ENCODE measurements around the gene EFNB1. TPM values are rescaled to one million over a fixed set of nuclear protein-coding genes. Genes with fewer than 3 reads are reported as not detected.

EFNB1 gene
- total and polyA plus RNA-seq, 4 donors: 30.4 to 58.7 (median 40.4) TPM

- Histone ChIP-seq H3K4me1 (ENCODE audit: control insufficient read depth in 5 of 5, insufficient read depth in 5 of 5, low read length in 5 of 5) (no peaks in the 10 kb centered on the region), H3K36me3 (ENCODE audit: control insufficient read depth in 4 of 4, insufficient read depth in 4 of 4, low read length in 4 of 4) (no peaks in the 10 kb centered on the region), H3K9me3 (ENCODE audit: control insufficient read depth in 4 of 4, insufficient read depth in 3 of 4, low read length in 3 of 4) (peaks cover 0 to 11% (median 2%) of the 10 kb centered on the region in 4 donors), H3K27ac (ENCODE audit: low read depth in 1 of 2, low read length in 1 of 2) (no peak overlapping the region), H3K4me3 (no peak overlapping the region), H3K27me3 (ENCODE audit: control insufficient read depth in 3 of 3, insufficient read depth in 3 of 3, low read length in 2 of 3) (no peaks in the 10 kb centered on the region), H3K9ac (ENCODE audit: insufficient read depth in 1 of 2, low read length in 2 of 2) (no peak overlapping the region)
- no peak for ATAC-seq (ENCODE audit: insufficient read depth, low FRiP score)
- TF ChIP-seq CTCF (IDR thresholded peaks at IDR 0.05; ENCODE audit: control extremely low read depth, extremely low read depth): no peak
- WGBS, 2 donors: 75 to 94% methylated on average over 4 of the region's 4 CpGs
- DNase-seq: no peak
Observed at GRCh38 chrX:68801737-68802290, 27.0 kb upstream of the EFNB1 start.

GRCh38 chrX:68807818-68808217 lies 21.0 kb upstream of the EFNB1 start:
- no peaks in the 10 kb centered on the region for H3K4me1 ChIP-seq (ENCODE audit: control insufficient read depth in 5 of 5, insufficient read depth in 5 of 5, low read length in 5 of 5)
- DNase-seq: peak in 2 of 3 donors; percentile 33 to 44
- H3K36me3 ChIP-seq (ENCODE audit: control insufficient read depth in 4 of 4, insufficient read depth in 4 of 4, low read length in 4 of 4): no peaks in the 10 kb centered on the region
- no peaks in the 10 kb centered on the region for H3K27me3 ChIP-seq (ENCODE audit: control insufficient read depth in 3 of 3, insufficient read depth in 3 of 3, low read length in 2 of 3)
- H3K4me3 ChIP-seq: no peak overlapping the region
- WGBS, 2 donors: 19 to 56% methylated on average over 3 of the region's 3 CpGs
- ATAC-seq (ENCODE audit: insufficient read depth, low FRiP score): no peak
- peaks cover 0 to 1% (median 0%) of the 10 kb centered on the region in 4 donors for H3K9me3 ChIP-seq (ENCODE audit: control insufficient read depth in 4 of 4, insufficient read depth in 3 of 4, low read length in 3 of 4)
- peak; percentile 7 for TF ChIP-seq CTCF (IDR thresholded peaks at IDR 0.05; ENCODE audit: control extremely low read depth, extremely low read depth)
- no peak overlapping the region for H3K27ac ChIP-seq (ENCODE audit: low read depth in 1 of 2, low read length in 1 of 2)
- no peak overlapping the region for H3K9ac ChIP-seq (ENCODE audit: insufficient read depth in 1 of 2, low read length in 2 of 2)

- no peak for ATAC-seq (ENCODE audit: insufficient read depth, low FRiP score)
- Histone ChIP-seq H3K27ac (ENCODE audit: low read depth in 1 of 2, low read length in 1 of 2) (no peak overlapping the region), H3K9ac (ENCODE audit: insufficient read depth in 1 of 2, low read length in 2 of 2) (no peak overlapping the region), H3K4me1 (ENCODE audit: control insufficient read depth in 5 of 5, insufficient read depth in 5 of 5, low read length in 5 of 5) (no peaks in the 10 kb centered on the region), H3K9me3 (ENCODE audit: control insufficient read depth in 4 of 4, insufficient read depth in 3 of 4, low read length in 3 of 4) (no peaks in the 10 kb centered on the region), H3K4me3 (no peak overlapping the region), H3K27me3 (ENCODE audit: control insufficient read depth in 3 of 3, insufficient read depth in 3 of 3, low read length in 2 of 3) (no peaks in the 10 kb centered on the region), H3K36me3 (ENCODE audit: control insufficient read depth in 4 of 4, insufficient read depth in 4 of 4, low read length in 4 of 4) (no peaks in the 10 kb centered on the region)
- peak; percentile 48 to 71 (median 60) for DNase-seq
- WGBS, 2 donors: 61 to 74% methylated on average over 6 of the region's 6 CpGs
- TF ChIP-seq CTCF (IDR thresholded peaks at IDR 0.05; ENCODE audit: control extremely low read depth, extremely low read depth): no peak
Observed at GRCh38 chrX:68808686-68809357, 20.0 kb upstream of the EFNB1 start.
